Panc1 (cell line): Measurements from ENCODE around the gene CNST.

ENCODE experiments used
- CTCF ChIP-seq: fragments of 450-650 bp; IDR thresholded peaks from 2 replicates; pipeline ENCODE4 v1.5.1; 2017; ENCODE audit warnings: mild to moderate bottlenecking
- POLR2AphosphoS5 ChIP-seq: IDR thresholded peaks from 2 replicates; pipeline ENCODE4 v1.6.1; 2012; ENCODE audit warnings: mild to moderate bottlenecking, low read depth, low read length, moderate library complexity
- SIN3A ChIP-seq: IDR thresholded peaks from 2 replicates; pipeline ENCODE4 v1.6.1; 2012; ENCODE audit warnings: low read depth, mild to moderate bottlenecking, low read length, moderate library complexity, borderline replicate concordance; ENCODE audit not compliant: insufficient read depth
- TCF7L2 ChIP-seq: IDR thresholded peaks from 2 replicates; pipeline ENCODE4 v1.6.1; 2011; ENCODE audit warnings: mild to moderate bottlenecking, low read depth, low read length, inconsistent platforms
- TF ChIP-seq, protein P1 (sequence below), 2 experiments: IDR thresholded peaks; 2 replicates each; pipeline ENCODE4 v1.6.1; 2011 to 2012; ENCODE audit warnings: low read depth in 2 of 2, control low read depth in 1 of 2, low read length in 1 of 2, mild to moderate bottlenecking in 1 of 2, moderate library complexity in 1 of 2; ENCODE audit not compliant: insufficient read depth in 1 of 2

GRCh38 chr1:246582301-246583055 is 16.2 kb downstream of the CNST start:
- TF ChIP-seq CTCF: no peak
- TF ChIP-seq POLR2AphosphoS5: no peak
- TF ChIP-seq, protein P1, sequence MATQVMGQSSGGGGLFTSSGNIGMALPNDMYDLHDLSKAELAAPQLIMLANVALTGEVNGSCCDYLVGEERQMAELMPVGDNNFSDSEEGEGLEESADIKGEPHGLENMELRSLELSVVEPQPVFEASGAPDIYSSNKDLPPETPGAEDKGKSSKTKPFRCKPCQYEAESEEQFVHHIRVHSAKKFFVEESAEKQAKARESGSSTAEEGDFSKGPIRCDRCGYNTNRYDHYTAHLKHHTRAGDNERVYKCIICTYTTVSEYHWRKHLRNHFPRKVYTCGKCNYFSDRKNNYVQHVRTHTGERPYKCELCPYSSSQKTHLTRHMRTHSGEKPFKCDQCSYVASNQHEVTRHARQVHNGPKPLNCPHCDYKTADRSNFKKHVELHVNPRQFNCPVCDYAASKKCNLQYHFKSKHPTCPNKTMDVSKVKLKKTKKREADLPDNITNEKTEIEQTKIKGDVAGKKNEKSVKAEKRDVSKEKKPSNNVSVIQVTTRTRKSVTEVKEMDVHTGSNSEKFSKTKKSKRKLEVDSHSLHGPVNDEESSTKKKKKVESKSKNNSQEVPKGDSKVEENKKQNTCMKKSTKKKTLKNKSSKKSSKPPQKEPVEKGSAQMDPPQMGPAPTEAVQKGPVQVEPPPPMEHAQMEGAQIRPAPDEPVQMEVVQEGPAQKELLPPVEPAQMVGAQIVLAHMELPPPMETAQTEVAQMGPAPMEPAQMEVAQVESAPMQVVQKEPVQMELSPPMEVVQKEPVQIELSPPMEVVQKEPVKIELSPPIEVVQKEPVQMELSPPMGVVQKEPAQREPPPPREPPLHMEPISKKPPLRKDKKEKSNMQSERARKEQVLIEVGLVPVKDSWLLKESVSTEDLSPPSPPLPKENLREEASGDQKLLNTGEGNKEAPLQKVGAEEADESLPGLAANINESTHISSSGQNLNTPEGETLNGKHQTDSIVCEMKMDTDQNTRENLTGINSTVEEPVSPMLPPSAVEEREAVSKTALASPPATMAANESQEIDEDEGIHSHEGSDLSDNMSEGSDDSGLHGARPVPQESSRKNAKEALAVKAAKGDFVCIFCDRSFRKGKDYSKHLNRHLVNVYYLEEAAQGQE (IDR thresholded peaks at IDR 0.05; ENCODE audit: insufficient read depth in 1 of 2, low read depth in 2 of 2, low read length in 1 of 2): no peak
- no peak for TF ChIP-seq TCF7L2
- TF ChIP-seq SIN3A: no peak
